A673 (cell line): ENCODE data around the gene KIR2DL1. TPM values are rescaled to one million over a fixed set of nuclear protein-coding genes. Genes with fewer than 3 reads are reported as not detected.
"Not testable (repeated sequence)": the region's sequence is repeated elsewhere in the genome, so short reads cannot be mapped to it uniquely, and the experiment has no call there.

ENCODE experiments used
- BruUV-seq: library from RNA; stranded (reverse); fragments of 400-500 nt; replicated peaks from 2 replicates; lab custom pipeline; 2021; lab: Mats Ljungman, UMichigan
- CTCF ChIA-PET: fragments of 300-600 bp; sonication (Branson Sonifier 250); formaldehyde crosslinking; loops from one replicate; lab custom pipeline; 2022; ENCODE audit warnings: antibody characterized with exemption; lab: Charles Lee
- POLR2A ChIA-PET: fragments of 300-600 bp; sonication (Branson Sonifier 250); formaldehyde crosslinking; loops from one replicate; lab custom pipeline; 2022; ENCODE audit warnings: antibody characterized with exemption; ENCODE audit not compliant: low non-redundant PET; lab: Charles Lee
- DNase-seq: peaks from one replicate; pipeline ENCODE4 v3.0.0-alpha.2; 2015; ENCODE audit warnings: low spot score
- H3K27ac ChIP-seq: fragments of 200-600 bp; sonication (generic); 2 replicates; pipeline ENCODE4 v1.5.1; 2016; ENCODE audit warnings: mixed run types, low read depth, mild to moderate bottlenecking, mixed read lengths, antibody characterized with exemption, low read length; ENCODE audit not compliant: poor library complexity, severe bottlenecking
- H3K27me3 ChIP-seq: fragments of 200-600 bp; sonication (generic); replicated peaks from 2 replicates; pipeline ENCODE4 v1.6.1; 2017; ENCODE audit warnings: mixed run types, low read depth, mild to moderate bottlenecking, mixed read lengths, antibody characterized with exemption, low read length; ENCODE audit not compliant: insufficient read depth, poor library complexity
- H3K36me3 ChIP-seq: fragments of 200-600 bp; sonication (generic); 2 replicates; pipeline ENCODE4 v1.6.1; 2016; ENCODE audit warnings: mixed run types, mild to moderate bottlenecking, mixed read lengths, antibody characterized with exemption, low read length; ENCODE audit not compliant: insufficient read depth, poor library complexity, severe bottlenecking
- H3K4me1 ChIP-seq: fragments of 200-600 bp; sonication (generic); 2 replicates; pipeline ENCODE4 v1.6.1; 2017; ENCODE audit warnings: mixed run types, mild to moderate bottlenecking, mixed read lengths, antibody characterized with exemption, low read length; ENCODE audit not compliant: insufficient read depth, poor library complexity, severe bottlenecking
- H3K4me3 ChIP-seq: fragments of 200-600 bp; sonication (generic); 2 replicates; pipeline ENCODE4 v1.5.1; 2016; ENCODE audit warnings: low read depth, mixed run types, mild to moderate bottlenecking, mixed read lengths, low read length; ENCODE audit not compliant: poor library complexity, severe bottlenecking
- H3K9me3 ChIP-seq: fragments of 200-600 bp; sonication (generic); 2 replicates; pipeline ENCODE4 v1.6.1; 2016; ENCODE audit warnings: mixed run types, low read depth, mild to moderate bottlenecking, mixed read lengths, antibody characterized with exemption, low read length; ENCODE audit not compliant: poor library complexity, severe bottlenecking
- CTCF ChIP-seq: fragments of 300-800, 200-600 bp; sonication (generic); conservative IDR thresholded peaks from 2 replicates; pipeline ENCODE4 v1.5.1; 2017; ENCODE audit warnings: low read depth, mild to moderate bottlenecking, antibody characterized with exemption, low read length, moderate library complexity, mixed read lengths
- EZH2 ChIP-seq: fragments of 200-600 bp; sonication (generic); IDR thresholded peaks from 2 replicates; pipeline ENCODE4 v1.6.1; 2017; ENCODE audit warnings: borderline replicate concordance, low read depth, mild to moderate bottlenecking, mixed read lengths, antibody characterized with exemption, low read length; ENCODE audit not compliant: poor library complexity, severe bottlenecking
- intact Hi-C: fragments of 100-400 bp; cut with micrococcal nuclease; formaldehyde crosslinking; loops from one replicate; pipeline ENCODE4 v1.10.0; 2022; ENCODE audit not compliant: unreplicated experiment
- total RNA-seq: library from RNA; stranded (reverse); gene quantifications from 2 replicates; pipeline ENCODE4 v1.2.3, GENCODE V29; 2021

The KIR2DL1 gene
- total RNA-seq, 1 experiment from 2014 or later, result not detected

- H3K27me3 ChIP-seq, result no peaks in the 10 kb centered on the region
- H3K27ac ChIP-seq, result no peak overlapping the region
- no peaks in the 10 kb centered on the region for H3K4me1 ChIP-seq
- CTCF ChIA-PET, result no interaction called here
- no TSS peak for BruUV-seq
- no peak overlapping the region for H3K4me3 ChIP-seq
- DNase-seq, result no peak
- POLR2A ChIA-PET, result no interaction called here
- no peaks in the 10 kb centered on the region for H3K36me3 ChIP-seq
- intact Hi-C loops, result no loop called here
- no peaks in the 10 kb centered on the region for H3K9me3 ChIP-seq
- TF ChIP-seq EZH2 (no peak), CTCF (no peak)
These were observed 35.0 kb downstream of the KIR2DL1 start for GRCh38 chr19:54804571-54804970.

GRCh38 chr19:54805665-54806515 is 36.3 kb downstream of the KIR2DL1 start:
- no peak overlapping the region for H3K4me3 ChIP-seq
- no peaks in the 10 kb centered on the region for H3K9me3 ChIP-seq
- H3K27ac ChIP-seq, result no peak overlapping the region
- DNase-seq, result no peak
- ChIA-PET CTCF (no interaction called here), POLR2A (no interaction called here)
- intact Hi-C loops, result no loop called here
- no peaks in the 10 kb centered on the region for H3K36me3 ChIP-seq
- no peaks in the 10 kb centered on the region for H3K4me1 ChIP-seq
- TF ChIP-seq CTCF (no peak), EZH2 (no peak)
- BruUV-seq, result no TSS peak
- H3K27me3 ChIP-seq, result no peaks in the 10 kb centered on the region

- CTCF ChIA-PET, result no interaction called here
- H3K36me3 ChIP-seq, result no peaks in the 10 kb centered on the region
- no TSS peak for BruUV-seq
These were observed 36.9 kb downstream of the KIR2DL1 start for GRCh38 chr19:54806516-54806838.

GRCh38 chr19:54814571-54814970 is 45.0 kb downstream of the KIR2DL1 start:
- H3K4me1 ChIP-seq, H3K27me3 ChIP-seq, CTCF ChIA-PET, H3K36me3 ChIP-seq, H3K9me3 ChIP-seq, intact Hi-C loops, BruUV-seq, POLR2A ChIA-PET, H3K27ac ChIP-seq, H3K4me3 ChIP-seq, DNase-seq: not testable (repeated sequence)

More at GRCh38 chr19:54806516-54806838, 36.9 kb downstream of the KIR2DL1 start:
- POLR2A ChIA-PET, result no interaction called here
- Histone ChIP-seq H3K27me3 (no peaks in the 10 kb centered on the region), H3K4me1 (no peaks in the 10 kb centered on the region), H3K4me3 (no peak overlapping the region), H3K9me3 (no peaks in the 10 kb centered on the region), H3K27ac (no peak overlapping the region)
- TF ChIP-seq EZH2 (no peak), CTCF (no peak)
- DNase-seq, result no peak
- intact Hi-C loops, result no loop called here

- H3K36me3 ChIP-seq, H3K4me3 ChIP-seq, POLR2A ChIA-PET, CTCF ChIA-PET, H3K27me3 ChIP-seq, H3K4me1 ChIP-seq, H3K9me3 ChIP-seq, DNase-seq, intact Hi-C loops, BruUV-seq, H3K27ac ChIP-seq: not testable (repeated sequence)
These were observed 46.7 kb downstream of the KIR2DL1 start, which contains the start of gene KIR3DL1 for GRCh38 chr19:54816251-54816650. TSS of gene KIR3DL1 (plus strand) at chr19:54816468.
